Activated T-helper 1 cell treated with anti-CD3 and anti-CD28 coated beads, Interleukin-2, amount 50 U/mL, for 16 hours (primary cell): Measurements from ENCODE around the gene BRD9.
"Not testable (repeated sequence)": the region's sequence is repeated elsewhere in the genome, so short reads cannot be mapped to it uniquely, and the experiment has no call there.

Experiments
- DNase-seq, 2 donors: peaks; one replicate each; pipeline ENCODE4 v3.0.0-alpha.2; 2020; ENCODE audit warnings: low read depth in 1 of 2, low spot score in 1 of 2

The BRD9 gene

GRCh38 chr5:923281-923873 lies 30.8 kb upstream of the BRD9 start:
- peak; percentile 30 to 47 for DNase-seq

GRCh38 chr5:922436-923280 lies 30.1 kb upstream of the BRD9 start:
- no peak for DNase-seq

DNA sequence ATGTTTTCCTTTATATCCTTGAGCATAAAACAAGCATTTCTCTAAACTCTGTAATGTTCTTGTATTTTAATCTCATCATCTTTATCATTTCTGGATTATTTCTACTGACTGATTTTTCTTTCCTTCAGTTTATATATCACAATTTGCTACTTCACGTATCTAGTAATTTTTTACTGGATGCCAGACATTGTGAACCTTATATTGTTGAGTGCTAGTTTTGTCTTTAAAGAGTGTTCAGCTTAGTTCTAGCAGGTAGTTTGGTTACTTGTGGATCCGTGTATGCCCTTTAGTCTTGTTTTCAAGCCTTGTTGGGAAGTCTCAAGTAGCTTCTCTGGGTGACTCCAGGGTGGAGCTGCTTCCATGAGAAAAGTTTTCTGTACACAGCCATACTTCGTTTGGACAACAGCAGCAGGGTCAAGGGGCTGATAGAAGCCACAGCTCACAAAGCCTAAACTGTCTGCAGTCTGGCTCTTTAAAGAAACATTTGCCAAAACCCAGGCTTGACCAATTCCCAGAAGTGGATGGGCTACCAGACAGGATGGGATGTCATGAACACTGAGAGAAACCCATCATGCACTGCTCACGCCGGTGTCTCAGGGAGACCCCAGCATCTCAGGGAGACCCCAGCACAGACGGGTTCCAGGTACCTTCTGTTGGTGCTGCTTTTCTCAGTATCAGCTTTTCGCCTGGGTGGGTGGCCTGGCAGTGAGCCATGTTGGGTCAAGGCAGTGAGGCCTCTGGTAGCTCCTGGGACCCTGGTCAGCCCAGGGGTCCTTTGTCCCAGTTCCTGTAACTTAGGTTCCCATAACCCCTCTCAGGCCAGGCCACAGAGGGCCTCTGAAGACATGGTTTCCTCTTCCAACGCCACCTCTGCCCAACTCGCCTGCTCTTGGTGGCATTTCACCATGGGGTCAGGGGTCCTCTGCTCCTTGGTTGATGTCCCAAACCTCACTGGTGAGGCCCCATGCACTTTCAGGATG lies 29.1 kb upstream of the BRD9 start:
- no peak for DNase-seq

DNA sequence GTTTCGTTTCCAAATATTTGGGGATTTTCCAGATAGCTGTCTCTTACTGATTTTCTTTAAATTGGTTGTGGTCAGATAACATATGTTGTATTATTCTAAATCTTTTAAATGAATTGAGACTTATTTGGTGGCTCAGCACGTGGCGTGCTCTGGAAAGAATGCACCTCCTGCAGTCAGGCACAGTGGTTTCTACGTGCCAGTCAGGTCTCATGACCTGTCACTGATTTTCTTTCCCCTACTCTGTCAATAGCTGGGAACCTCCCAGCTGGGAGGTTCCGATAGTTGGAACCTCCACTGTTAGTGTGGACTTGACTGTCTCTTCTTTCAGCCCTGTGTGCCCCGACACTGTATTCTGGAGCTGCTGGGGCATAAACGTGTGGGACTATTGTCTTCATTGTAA lies 27.7 kb upstream of the BRD9 start:
- no peak for DNase-seq

GRCh38 chr5:919356-920000 lies 26.9 kb upstream of the BRD9 start:
- no peak for DNase-seq

DNA sequence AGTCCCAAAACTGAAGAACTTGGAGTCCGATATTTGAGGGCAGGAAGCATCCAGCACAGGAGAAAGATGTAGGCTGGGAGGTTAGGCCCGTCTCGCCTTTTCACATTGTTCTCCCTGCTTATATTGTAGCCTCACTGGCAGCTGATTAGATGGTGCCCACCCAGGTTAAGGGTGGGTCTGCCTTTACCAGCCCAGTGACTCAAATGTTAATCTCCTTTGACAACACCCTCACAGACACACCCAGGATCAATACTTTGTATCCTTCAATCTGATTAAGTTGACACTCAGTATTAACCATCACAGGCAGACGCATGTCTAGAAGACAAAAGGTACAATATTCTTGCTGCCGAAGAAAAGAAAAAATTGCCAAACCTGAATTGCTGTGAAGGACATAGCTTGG lies 26.1 kb upstream of the BRD9 start:
- not testable (repeated sequence) for DNase-seq

GRCh38 chr5:916441-917293 lies 24.1 kb upstream of the BRD9 start:
- DNase-seq: no peak

DNA sequence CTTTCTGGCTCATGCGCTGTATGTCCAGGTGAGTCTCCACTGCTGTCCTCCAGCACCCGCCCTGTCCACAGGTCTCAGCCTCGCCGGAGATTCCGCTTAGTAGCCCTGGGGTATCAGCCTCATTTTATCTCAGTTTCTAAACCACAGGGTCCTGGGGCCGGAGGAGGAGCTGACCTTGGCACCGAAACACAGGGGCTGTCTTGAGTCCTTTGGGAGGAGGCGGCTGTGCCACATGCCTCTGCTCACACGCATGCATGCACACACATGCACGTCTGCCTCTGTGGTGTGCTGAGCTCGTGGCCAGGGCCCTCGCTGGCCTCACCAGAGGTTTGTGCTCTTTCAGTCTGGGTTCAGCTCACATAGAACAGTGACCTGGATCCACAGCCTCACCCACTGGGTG lies 23.3 kb upstream of the BRD9 start:
- no peak for DNase-seq

- not testable (repeated sequence) for DNase-seq
Measured at GRCh38 chr5:915346-915745, 22.7 kb upstream of the BRD9 start.

DNA sequence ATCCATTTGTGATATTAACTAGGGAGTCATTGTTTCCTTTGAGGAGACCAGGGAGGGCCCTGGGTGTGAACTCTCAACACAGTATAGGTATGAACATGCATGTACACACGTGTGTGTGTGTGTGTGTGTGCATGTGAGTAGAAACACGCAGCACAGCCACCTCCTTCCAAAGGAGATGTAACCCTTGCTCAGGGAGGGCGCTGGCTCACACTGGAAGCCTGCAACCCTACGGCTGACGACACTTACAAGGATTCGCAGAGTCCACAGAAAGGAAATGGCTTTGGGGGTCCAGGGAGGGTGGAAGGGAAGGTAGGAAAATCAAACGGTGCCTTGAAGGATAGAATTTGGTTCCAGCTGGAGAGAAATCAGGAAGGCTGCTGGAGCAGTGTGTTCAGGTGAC lies 22.0 kb upstream of the BRD9 start:
- DNase-seq: no peak

DNA sequence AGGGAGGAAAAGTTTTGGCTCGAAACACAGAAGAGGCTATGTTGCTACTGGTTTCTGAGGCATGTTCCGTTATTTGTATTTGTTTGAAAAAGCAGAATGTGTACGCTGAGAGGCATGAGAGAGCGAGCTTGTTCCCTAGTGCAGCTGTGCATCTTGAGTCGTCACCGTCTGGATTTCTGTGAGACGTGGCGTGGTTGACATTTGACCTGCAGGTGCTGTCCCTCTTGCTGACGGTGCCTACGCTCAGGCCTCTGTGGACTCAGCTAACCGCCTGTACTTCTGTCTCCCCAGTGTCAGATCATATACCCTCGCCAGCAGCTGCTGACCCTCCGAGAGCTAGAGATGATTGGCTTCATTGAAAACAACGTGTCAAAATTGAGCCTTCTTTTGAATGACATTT lies 21.6 kb upstream of the BRD9 start:
- DNase-seq: no peak

DNA sequence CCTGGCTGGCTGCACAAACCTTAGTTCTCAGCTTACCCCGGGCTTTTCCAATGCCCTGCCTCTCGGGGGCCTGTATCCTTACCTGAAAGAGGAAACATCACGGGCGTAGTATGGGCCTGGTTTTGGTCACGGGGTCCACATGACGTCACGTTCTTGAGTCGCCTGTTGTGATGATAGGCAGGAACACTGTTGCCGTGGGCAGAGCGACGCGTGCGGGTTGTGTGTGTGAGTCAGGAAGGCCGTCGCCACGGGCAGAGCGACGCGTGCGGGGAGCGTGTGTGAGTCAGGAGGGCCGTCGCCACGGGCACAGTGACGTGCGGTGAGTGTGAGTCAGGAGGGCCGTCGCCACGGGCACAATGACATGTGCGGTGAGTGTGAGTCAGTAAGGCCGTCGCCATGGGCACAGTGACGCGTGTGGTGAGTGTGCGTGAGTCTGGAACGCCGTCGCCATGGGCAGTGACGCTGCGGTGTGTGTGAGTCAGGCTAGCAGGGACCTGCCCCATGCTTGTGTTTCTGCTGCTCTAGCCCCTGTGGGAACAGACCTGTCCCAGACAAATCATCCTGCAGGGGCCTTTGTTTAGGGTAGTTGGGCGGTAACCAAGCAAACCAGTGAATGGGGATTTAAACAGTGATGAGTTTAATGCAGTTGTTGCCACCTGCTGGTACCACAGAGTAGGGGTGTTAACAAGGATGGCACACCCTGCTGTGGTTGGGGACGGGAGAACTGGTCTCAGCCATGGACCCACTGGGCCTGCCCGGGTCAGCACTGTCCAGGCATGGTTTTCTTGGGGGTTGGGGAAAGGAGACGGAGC lies 19.9 kb upstream of the BRD9 start:
- DNase-seq: peak; percentile 44 to 76

DNA sequence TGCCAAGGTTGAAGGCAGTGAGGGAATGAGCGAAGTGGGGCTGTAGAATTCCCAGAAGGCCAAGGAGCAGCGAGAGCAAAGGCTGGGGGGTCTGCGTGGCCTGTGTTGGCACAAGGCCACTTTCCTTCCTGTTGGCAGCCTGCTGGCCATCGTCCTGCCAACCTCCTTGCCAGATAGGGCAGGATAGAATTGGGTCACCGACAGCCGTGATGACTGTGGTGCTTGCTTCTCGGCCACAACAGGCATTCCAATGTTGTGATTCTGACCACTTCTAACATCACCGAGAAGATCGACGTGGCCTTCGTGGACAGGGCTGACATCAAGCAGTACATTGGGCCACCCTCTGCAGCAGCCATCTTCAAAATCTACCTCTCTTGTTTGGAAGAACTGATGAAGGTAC lies 19.0 kb upstream of the BRD9 start:
- no peak for DNase-seq

DNA sequence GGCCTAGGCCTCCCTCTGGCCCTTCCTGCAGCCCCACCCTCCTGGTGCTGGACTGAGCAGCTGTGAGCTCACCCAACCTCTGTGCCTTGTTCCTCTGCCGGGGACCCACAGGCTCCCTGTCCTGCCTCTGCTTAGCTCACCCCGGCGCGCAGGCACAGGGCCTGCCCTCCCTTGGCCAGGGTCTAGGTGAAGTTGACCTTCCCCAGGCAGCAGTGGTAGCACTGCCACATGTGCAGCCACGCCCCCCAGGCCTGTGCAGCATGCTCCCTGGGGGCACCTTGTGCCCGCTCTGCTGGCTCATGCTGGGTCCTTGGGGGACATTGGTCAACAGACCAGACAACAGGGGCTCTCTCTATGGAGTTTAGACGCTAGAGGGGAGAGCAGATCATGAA lies 18.2 kb upstream of the BRD9 start:
- DNase-seq: no peak

DNA sequence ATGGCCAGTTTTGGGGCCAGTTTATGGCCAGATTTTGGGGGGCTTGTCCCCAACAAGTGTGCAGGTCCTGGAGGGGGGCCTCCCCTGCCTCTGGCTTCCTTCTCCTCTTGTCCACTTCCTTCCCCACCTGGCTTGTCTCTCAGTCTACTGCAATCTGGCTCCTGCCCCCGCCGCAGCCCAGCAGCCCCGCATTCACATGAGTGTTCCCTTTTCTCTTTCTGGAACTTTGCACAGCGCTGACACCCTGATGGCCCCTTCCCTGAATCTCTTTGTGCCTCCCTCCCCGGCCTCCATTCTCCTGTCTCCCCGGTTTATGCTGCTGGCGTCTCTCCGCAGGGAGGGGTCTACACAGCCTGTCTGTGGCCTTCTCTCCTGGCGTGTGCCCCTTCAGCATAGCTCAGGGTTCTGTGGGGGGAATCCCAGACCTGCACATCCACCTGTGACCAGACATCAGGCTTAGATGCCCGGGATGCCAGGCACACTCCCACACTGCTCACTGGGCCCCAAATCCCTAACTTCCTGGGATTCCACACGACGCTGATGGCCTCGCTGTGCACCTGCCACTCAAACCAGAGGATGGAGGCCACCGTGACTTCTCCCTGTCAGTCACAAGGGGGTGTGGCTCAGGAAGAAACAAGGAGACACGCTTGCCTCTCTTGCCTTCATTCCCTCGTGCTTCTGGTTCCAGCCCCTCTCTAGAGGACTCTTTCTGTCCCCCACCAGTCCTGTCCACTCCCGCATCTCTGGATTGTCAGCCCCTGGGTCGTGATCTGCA lies 17.6 kb upstream of the BRD9 start:
- no peak for DNase-seq

- no peak for DNase-seq
Measured at GRCh38 chr5:909086-909485, 16.5 kb upstream of the BRD9 start.

DNA sequence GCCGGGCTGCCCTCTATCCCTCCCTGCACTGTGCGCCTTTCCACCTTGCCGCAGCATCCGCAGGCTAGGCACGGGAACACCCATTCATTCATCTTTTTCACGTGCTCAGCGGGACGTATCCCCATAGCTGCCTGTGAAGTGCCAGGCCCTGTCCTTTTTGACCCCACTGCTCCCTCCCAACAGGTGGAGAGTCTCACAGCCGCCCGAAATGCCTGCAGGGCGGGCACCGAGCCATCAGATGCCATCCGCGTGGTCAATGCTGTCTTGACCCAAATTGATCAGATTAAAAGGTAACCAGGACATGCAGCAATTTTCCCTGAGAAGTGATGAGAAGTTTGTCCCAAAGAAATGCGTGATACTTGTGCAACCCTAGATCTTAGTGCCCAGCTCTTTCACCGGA lies 15.6 kb upstream of the BRD9 start:
- no peak for DNase-seq

DNA sequence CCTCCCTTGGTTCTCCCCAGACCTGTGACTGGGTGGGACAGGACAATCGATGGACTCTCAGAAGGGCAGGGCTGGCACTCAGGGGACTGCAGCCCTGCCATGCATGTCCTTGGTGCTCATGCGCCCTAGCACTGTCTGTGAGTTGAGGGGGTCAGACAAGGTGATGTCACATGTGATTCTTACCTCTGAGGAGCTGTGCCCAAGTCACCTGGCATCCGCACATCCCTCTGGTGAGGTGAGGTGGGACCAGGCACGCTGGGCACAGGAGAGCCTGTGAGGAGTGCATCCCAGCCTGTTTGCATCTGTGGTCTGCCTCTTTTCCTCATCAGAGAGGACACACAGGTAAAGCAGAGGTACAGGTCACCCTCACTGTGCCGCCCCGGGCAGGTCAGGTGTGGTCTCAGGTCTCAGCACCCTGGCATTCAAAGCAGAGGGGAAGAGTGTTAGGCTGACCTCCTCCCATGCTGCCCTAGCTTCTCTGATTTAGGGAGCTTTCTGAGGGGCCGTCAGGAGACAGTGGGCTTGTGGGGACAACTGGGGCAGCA lies 14.8 kb upstream of the BRD9 start:
- DNase-seq: no peak
